BJ (cell line): Measurements from ENCODE around the gene SH3RF3. TPM values are rescaled to one million over a fixed set of nuclear protein-coding genes. Genes with fewer than 3 reads are reported as not detected.
"Not testable (repeated sequence)": the region's sequence is repeated elsewhere in the genome, so short reads cannot be mapped to it uniquely, and the experiment has no call there.

ENCODE experiments used
- CTCF ChIA-PET: fragments of 350-600 bp; formaldehyde crosslinking; extraction: SDS; loops from one replicate; lab custom pipeline; 2021; ENCODE audit warnings: antibody characterized with exemption, inconsistent platforms; lab: Yijun Ruan, JAX
- POLR2A ChIA-PET: fragments of 300-600 bp; sonication (Branson Sonifier 250); formaldehyde crosslinking; extraction: SDS; loops from one replicate; lab custom pipeline; 2021; ENCODE audit warnings: antibody characterized with exemption; lab: Charles Lee
- DNase-seq: peaks from one replicate; pipeline ENCODE4 v3.0.0-alpha.2; 2011; ENCODE audit warnings: low read depth
- H3K27me3 ChIP-seq: 2 replicates; pipeline ENCODE4 v1.6.0; 2011; ENCODE audit warnings: low read length; ENCODE audit not compliant: control insufficient read depth, insufficient read depth
- H3K36me3 ChIP-seq: 2 replicates; pipeline ENCODE4 v1.5.1; 2011; ENCODE audit warnings: low read length; ENCODE audit not compliant: control insufficient read depth, insufficient read depth
- H3K4me3 ChIP-seq: 2 replicates; pipeline ENCODE4 v1.5.1; 2011; ENCODE audit warnings: low read depth, mild to moderate bottlenecking, control low read depth, low read length
- polyA plus RNA-seq: library from polyadenylated mRNA; depleted of rRNA; stranded (reverse); fragments of >200 nt; gene quantifications from 2 replicates; pipeline ENCODE4 v1.2.3, GENCODE V29; 2011
- TF ChIP-seq, protein P1 (sequence below): IDR thresholded peaks from 2 replicates; pipeline ENCODE4 v1.5.1; 2011; ENCODE audit warnings: low read depth, mild to moderate bottlenecking, control low read depth, inconsistent platforms, low read length, moderate library complexity; ENCODE audit not compliant: insufficient read depth

The SH3RF3 gene
- polyA plus RNA-seq, 1 experiment, result 3.6 TPM

- no peaks in the 10 kb centered on the region for H3K36me3 ChIP-seq
- no peaks in the 10 kb centered on the region for H3K27me3 ChIP-seq
- CTCF ChIA-PET, result no interaction called here
- DNase-seq, result no peak
- TF ChIP-seq, protein P1, sequence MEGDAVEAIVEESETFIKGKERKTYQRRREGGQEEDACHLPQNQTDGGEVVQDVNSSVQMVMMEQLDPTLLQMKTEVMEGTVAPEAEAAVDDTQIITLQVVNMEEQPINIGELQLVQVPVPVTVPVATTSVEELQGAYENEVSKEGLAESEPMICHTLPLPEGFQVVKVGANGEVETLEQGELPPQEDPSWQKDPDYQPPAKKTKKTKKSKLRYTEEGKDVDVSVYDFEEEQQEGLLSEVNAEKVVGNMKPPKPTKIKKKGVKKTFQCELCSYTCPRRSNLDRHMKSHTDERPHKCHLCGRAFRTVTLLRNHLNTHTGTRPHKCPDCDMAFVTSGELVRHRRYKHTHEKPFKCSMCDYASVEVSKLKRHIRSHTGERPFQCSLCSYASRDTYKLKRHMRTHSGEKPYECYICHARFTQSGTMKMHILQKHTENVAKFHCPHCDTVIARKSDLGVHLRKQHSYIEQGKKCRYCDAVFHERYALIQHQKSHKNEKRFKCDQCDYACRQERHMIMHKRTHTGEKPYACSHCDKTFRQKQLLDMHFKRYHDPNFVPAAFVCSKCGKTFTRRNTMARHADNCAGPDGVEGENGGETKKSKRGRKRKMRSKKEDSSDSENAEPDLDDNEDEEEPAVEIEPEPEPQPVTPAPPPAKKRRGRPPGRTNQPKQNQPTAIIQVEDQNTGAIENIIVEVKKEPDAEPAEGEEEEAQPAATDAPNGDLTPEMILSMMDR, result no peak
- H3K4me3 ChIP-seq, result no peak overlapping the region
- POLR2A ChIA-PET, result no interaction called here
Observed at GRCh38 chr2:109155553-109156451, 26.8 kb downstream of the SH3RF3 start.

DNA sequence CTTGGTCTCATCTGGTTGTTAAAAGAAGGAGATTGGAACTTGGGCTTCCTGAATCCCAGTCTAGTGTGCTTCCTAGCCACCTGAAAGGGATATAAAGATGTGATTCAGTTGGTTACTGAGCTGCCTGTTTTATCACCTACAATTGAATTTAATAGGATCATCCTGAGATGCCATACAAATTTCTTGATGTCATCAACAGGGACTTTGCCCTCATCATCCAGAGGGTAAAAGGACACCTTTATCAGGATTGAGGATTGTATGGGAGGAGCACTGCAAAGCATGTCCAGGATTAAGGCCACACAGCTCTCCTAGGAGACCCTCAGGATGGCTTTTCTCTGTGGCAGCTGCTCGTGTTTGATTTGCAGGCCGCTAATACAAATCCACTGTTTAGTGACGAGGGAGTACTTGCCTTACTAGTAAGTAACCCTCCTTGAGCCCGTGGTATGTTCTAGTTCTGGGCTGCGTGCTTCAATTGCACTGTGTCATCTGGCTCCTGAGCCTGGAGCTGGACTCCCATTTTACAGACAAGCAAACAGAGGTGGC is 28.6 kb downstream of the SH3RF3 start:
- TF ChIP-seq, protein P1, result no peak
- Histone ChIP-seq H3K36me3 (no peaks in the 10 kb centered on the region), H3K27me3 (no peaks in the 10 kb centered on the region), H3K4me3 (no peak overlapping the region)
- POLR2A ChIA-PET, result no interaction called here
- DNase-seq, result no peak
- CTCF ChIA-PET, result interaction anchor here (0.5 to 0.6 kb wide), 2 partner anchors 229 to 375 kb away, joined by 3 read pairs; no protein-coding TSS in a partner anchor

- H3K27me3 ChIP-seq, result no peaks in the 10 kb centered on the region
- ChIA-PET POLR2A (no interaction called here), CTCF (interaction anchor here (0.6 kb wide), 1 partner anchor 374 kb away, joined by 3 read pairs; no protein-coding TSS in a partner anchor)
- H3K4me3 ChIP-seq, result no peak overlapping the region
- DNase-seq, result no peak
- H3K36me3 ChIP-seq, result no peaks in the 10 kb centered on the region
- TF ChIP-seq, protein P1, result no peak
Observed at GRCh38 chr2:109158237-109158636, 29.2 kb downstream of the SH3RF3 start.

DNA sequence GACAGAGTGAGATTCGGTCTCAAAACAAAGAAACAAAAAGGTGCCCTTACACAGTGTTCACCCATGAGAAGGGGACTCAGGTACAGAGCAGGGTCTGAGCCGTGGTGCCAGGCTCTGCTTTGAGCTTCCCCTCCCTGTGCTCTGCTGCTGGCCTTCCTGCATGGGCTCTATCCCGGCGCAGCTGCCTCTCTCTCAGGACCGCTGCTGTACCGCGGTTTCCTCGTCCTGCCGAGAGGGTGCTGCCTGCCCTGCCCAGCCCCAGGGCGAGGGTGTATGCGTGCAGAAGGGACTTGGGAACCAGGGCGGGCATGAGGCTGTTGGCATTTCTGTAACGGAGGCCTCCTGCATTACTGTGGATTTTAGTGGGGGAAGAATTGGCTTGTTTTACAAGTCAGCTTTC is 30.1 kb downstream of the SH3RF3 start:
- TF ChIP-seq, protein P1, result no peak
- no peak for DNase-seq
- ChIA-PET POLR2A (no interaction called here), CTCF (no interaction called here)
- Histone ChIP-seq H3K36me3 (no peaks in the 10 kb centered on the region), H3K27me3 (no peaks in the 10 kb centered on the region), H3K4me3 (no peak overlapping the region)

DNA sequence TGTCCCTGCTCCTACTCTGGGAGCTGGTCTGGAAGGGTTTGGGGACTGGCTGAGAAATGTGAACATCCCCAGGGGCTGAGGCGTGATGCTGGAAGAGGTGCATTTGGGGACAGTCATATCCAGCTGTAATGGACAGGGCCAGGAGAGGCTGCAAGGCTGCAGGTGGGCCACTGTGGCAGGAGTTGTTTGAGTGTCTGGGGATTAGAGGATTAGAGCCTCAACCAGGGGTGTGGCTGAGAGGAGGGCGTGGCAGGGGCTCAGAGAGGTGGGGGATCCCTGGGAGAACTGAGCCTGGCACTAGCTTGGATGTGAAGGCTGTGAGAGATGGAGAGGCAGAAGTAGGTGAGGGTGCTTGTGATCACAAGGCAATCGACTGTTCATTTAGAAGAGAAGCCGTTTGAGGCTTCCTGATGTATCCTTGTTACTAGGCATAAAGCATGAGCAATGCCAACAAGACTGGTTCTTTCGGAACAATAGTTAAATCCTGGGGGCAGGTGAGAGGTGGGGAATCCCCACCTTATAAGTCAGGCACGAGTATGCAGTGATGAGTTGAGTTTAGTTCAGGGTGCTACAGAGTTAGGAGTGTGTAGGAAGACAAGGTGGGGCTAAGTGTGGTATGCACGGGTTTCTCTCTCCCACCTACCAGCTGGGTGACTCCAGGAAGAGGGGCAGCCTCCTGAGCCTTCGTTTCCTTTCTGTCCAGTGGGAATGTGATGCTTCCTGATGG is 31.9 kb downstream of the SH3RF3 start:
- DNase-seq, result no peak
- no peaks in the 10 kb centered on the region; the same call in 1 of the 2 replicates for H3K36me3 ChIP-seq
- TF ChIP-seq, protein P1, result no peak
- H3K4me3 ChIP-seq, result no peak overlapping the region
- ChIA-PET CTCF (interaction anchor here (1.0 to 1.1 kb wide), 2 partner anchors 13 to 16 kb away, joined by 3 read pairs; no protein-coding TSS in a partner anchor), POLR2A (no interaction called here)
- no peaks in the 10 kb centered on the region for H3K27me3 ChIP-seq

- H3K36me3 ChIP-seq, H3K4me3 ChIP-seq, H3K27me3 ChIP-seq, POLR2A ChIA-PET, DNase-seq: not testable (repeated sequence)
- CTCF ChIA-PET, result interaction anchor here (0.6 kb wide), 1 partner anchor 57 kb away, joined by 4 read pairs; no protein-coding TSS in a partner anchor
Observed at GRCh38 chr2:109162367-109162766, 33.4 kb downstream of the SH3RF3 start.
